GM12873 (cell line): Measurements from ENCODE around the gene C10orf95.

Source experiments
- TF ChIP-seq, protein P1 (sequence below): IDR thresholded peaks from 2 replicates; pipeline ENCODE4 v1.5.1; 2012; ENCODE audit warnings: low read depth, mild to moderate bottlenecking, moderate library complexity, low read length, control low read depth; ENCODE audit not compliant: insufficient read depth; ENCODE audit errors: missing control alignments

The C10orf95 gene

GRCh38 chr10:102431452-102432124, 19.8 kb downstream of the C10orf95 start:
- TF ChIP-seq, protein P1, sequence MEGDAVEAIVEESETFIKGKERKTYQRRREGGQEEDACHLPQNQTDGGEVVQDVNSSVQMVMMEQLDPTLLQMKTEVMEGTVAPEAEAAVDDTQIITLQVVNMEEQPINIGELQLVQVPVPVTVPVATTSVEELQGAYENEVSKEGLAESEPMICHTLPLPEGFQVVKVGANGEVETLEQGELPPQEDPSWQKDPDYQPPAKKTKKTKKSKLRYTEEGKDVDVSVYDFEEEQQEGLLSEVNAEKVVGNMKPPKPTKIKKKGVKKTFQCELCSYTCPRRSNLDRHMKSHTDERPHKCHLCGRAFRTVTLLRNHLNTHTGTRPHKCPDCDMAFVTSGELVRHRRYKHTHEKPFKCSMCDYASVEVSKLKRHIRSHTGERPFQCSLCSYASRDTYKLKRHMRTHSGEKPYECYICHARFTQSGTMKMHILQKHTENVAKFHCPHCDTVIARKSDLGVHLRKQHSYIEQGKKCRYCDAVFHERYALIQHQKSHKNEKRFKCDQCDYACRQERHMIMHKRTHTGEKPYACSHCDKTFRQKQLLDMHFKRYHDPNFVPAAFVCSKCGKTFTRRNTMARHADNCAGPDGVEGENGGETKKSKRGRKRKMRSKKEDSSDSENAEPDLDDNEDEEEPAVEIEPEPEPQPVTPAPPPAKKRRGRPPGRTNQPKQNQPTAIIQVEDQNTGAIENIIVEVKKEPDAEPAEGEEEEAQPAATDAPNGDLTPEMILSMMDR = no peak

DNA sequence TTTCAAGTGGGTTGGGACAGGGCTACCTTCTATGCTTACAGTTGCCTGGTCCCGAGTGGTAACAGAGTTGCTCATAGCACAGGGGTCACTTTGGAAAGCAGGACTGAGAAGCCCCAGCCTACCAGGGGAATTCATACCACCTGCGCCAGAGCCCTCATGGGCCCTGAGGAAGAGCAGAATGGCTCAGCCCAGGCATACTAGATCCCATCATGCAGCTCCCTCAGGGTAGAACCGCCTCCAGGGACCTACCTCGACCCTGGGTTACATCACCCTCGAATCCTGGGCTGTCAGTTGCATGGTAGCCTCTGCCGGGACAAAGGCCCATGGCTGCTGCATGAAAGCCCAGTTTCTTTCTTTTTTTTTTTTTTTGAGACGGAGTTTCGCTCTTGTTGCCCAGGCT, 21.9 kb downstream of the C10orf95 start:
- TF ChIP-seq, protein P1 = no peak

DNA sequence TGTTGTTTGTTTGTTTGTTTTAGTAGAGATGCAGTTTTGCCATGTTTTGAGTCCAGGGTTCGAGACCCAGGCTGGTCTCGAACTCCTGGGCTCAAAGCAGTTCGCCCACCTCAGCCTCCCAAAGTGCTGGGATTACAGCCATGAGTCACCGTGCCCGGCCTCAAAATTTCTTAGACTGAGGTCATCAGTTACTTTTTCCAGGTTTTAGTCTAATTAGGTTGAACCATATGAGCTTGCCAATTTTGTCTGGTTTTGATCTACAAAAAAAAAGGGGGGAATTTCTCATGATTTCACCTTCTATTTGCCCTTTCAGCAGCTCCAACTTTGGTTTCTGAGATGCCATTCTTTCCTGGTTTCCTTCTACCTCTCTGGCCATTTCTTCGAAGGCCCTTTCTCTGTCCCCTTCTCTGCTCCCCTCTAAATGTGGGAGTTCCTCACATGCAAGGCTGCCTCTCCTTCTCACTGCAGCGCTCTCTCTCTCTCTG, 24.5 kb downstream of the C10orf95 start:
- TF ChIP-seq, protein P1 = no peak

DNA sequence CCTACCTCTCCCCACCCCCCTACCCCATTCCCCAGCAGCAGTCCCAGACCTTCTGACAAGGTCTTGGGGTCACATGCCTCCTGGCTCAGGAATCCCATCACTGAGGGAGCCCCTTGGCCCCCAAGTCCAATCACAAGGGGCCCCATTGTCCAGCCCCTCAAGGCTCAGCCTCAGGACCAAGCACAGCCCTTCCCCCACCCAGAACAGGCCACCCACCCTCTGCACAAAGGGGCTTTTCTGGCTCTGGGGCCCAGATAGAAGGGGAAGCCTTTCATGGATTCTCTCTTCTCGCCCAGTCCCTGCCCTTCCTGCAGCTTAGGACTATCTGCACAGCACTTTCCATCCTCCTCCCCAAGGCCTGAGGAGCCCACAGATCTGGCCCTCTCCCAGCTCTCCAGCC, 25.9 kb downstream of the C10orf95 start:
- TF ChIP-seq, protein P1 = no peak

GRCh38 chr10:102424916-102425315, 26.4 kb downstream of the C10orf95 start:
- TF ChIP-seq, protein P1 = no peak

DNA sequence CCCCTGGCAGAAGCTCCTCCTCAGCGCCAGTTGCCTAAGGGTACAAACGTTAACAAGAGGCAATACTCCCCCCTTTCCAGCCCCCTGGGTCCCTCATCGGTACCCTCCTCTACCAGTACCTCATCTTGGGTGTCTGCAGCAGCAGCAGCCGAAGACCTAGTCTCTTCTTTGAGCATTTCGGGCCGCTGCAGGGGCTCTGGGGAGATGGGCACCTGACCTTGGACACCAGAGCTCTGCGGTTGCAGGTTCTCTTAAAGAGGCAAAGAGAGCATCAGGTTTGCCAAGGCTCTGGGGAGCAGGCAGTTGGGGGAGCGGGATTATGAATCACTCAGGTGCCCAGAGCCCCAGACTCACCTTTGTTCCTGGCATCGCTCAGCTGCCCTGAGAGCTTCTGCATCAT, 27.2 kb downstream of the C10orf95 start:
- TF ChIP-seq, protein P1 = no peak

GRCh38 chr10:102423372-102423968, 27.9 kb downstream of the C10orf95 start:
- TF ChIP-seq, protein P1 = no peak
